GM12865 (cell line): ENCODE results near the gene CALML3.
A peak's percentile ranks its signal among the peaks of the same experiment; 100 is the strongest.

ENCODE experiments used
- DNase-seq: peaks from one replicate; pipeline ENCODE4 v3.0.0; 2010; ENCODE audit warnings: low read depth
- H3K4me3 ChIP-seq: 2 replicates; pipeline ENCODE4 v1.5.1; 2011; ENCODE audit warnings: mild to moderate bottlenecking, low read depth, low read length, control low read depth
- CTCF ChIP-seq: IDR thresholded peaks from 2 replicates; pipeline ENCODE4 v1.5.1; 2011; ENCODE audit warnings: low read length, control low read depth, low read depth, inconsistent platforms; ENCODE audit not compliant: insufficient read depth; ENCODE audit errors: missing control alignments

CALML3 gene

GRCh38 chr10:5547931-5548660 lies 23.3 kb downstream of the CALML3 start:
- no peak for TF ChIP-seq CTCF
- H3K4me3 ChIP-seq: no peak overlapping the region
- DNase-seq: no peak

- no peak overlapping the region for H3K4me3 ChIP-seq
Observed at GRCh38 chr10:5549462-5550249, 24.9 kb downstream of the CALML3 start.

GRCh38 chr10:5550250-5550545 lies 25.4 kb downstream of the CALML3 start:
- TF ChIP-seq CTCF: no peak
- no peak overlapping the region for H3K4me3 ChIP-seq
- no peak for DNase-seq

More at GRCh38 chr10:5549462-5550249, 24.9 kb downstream of the CALML3 start:
- DNase-seq: no peak
- no peak for TF ChIP-seq CTCF

- DNase-seq: no peak
- H3K4me3 ChIP-seq: no peak overlapping the region
- TF ChIP-seq CTCF: no peak
Observed at GRCh38 chr10:5550621-5551530, 26.1 kb downstream of the CALML3 start.

- DNase-seq: peak; percentile 56
- no peak for TF ChIP-seq CTCF
- no peak overlapping the region for H3K4me3 ChIP-seq
Observed at GRCh38 chr10:5551531-5552375, 27.0 kb downstream of the CALML3 start.

- no peak for DNase-seq
- TF ChIP-seq CTCF: no peak
- H3K4me3 ChIP-seq: no peak overlapping the region
Observed at GRCh38 chr10:5552376-5553321, 27.9 kb downstream of the CALML3 start.
